HepG2 (cell line): ENCODE measurements around the gene MRPL28. TPM values are rescaled to one million over a fixed set of nuclear protein-coding genes. Genes with fewer than 3 reads are reported as not detected.

Experiments
- EP300 ChIP-seq, 3 experiments: sonication (generic) in 1 of 3; formaldehyde crosslinking in 1 of 3; IDR thresholded peaks; 2 replicates each; pipeline versions ENCODE4 v1.5.1 to v1.6.1; 2011 to 2020; ENCODE audit warnings: low read depth in 2 of 3, low read length in 2 of 3, borderline replicate concordance in 1 of 3, improper control_type of control experiment in 1 of 3, mild to moderate bottlenecking in 1 of 3, missing genetic modification reagents in 1 of 3, moderate library complexity in 1 of 3
- GLI4 ChIP-seq: sonication (generic); formaldehyde crosslinking; IDR thresholded peaks from 2 replicates; pipeline ENCODE4 v1.5.1; 2020; ENCODE audit warnings: missing genetic modification reagents, mild to moderate bottlenecking, moderate library complexity, borderline replicate concordance
- GTF2F1 ChIP-seq: fragments of 150-350 bp; IDR thresholded peaks from 2 replicates; pipeline ENCODE4 v1.6.1; 2014; ENCODE audit warnings: low read length
- IRF9 ChIP-seq: sonication (generic); formaldehyde crosslinking; IDR thresholded peaks from 2 replicates; pipeline ENCODE4 v1.8.0; 2022; ENCODE audit warnings: missing genetic modification reagents, mild to moderate bottlenecking, borderline replicate concordance
- JUN ChIP-seq: sonication (generic); formaldehyde crosslinking; IDR thresholded peaks from 2 replicates; pipeline ENCODE4 v1.4.0; 2020; ENCODE audit warnings: mild to moderate bottlenecking, missing genetic modification reagents
- MAF1 ChIP-seq: sonication (generic); formaldehyde crosslinking; IDR thresholded peaks from 2 replicates; pipeline ENCODE4 v1.5.0; 2020; ENCODE audit warnings: missing genetic modification reagents, borderline replicate concordance
- SMYD3 ChIP-seq: sonication (generic); formaldehyde crosslinking; IDR thresholded peaks from 2 replicates; pipeline ENCODE4 v1.8.1; 2023; ENCODE audit warnings: mild to moderate bottlenecking, missing genetic modification reagents
- SNAPC5 ChIP-seq: sonication (generic); formaldehyde crosslinking; IDR thresholded peaks from 2 replicates; pipeline ENCODE4 v1.8.1; 2023; ENCODE audit warnings: mild to moderate bottlenecking, missing genetic modification reagents, borderline replicate concordance
- SP2 ChIP-seq: sonication (generic); formaldehyde crosslinking; IDR thresholded peaks from 2 replicates; pipeline ENCODE4 v1.5.1; 2020; ENCODE audit warnings: mild to moderate bottlenecking, missing genetic modification reagents
- ZBTB34 ChIP-seq: sonication (generic); formaldehyde crosslinking; IDR thresholded peaks from 2 replicates; pipeline ENCODE4 v1.8.0; 2022; ENCODE audit warnings: mild to moderate bottlenecking, missing genetic modification reagents
- ZNF574 ChIP-seq: sonication (generic); formaldehyde crosslinking; IDR thresholded peaks from 2 replicates; pipeline ENCODE4 v1.4.0; 2020; ENCODE audit warnings: missing genetic modification reagents
- ZNF672 ChIP-seq: sonication (generic); formaldehyde crosslinking; IDR thresholded peaks from 2 replicates; pipeline ENCODE4 v1.8.1; 2022; ENCODE audit warnings: missing genetic modification reagents
- ZNF790 ChIP-seq: sonication (generic); formaldehyde crosslinking; IDR thresholded peaks from 2 replicates; pipeline ENCODE4 v1.8.0; 2022; ENCODE audit warnings: missing genetic modification reagents, mild to moderate bottlenecking, borderline replicate concordance
- polyA plus RNA-seq, 8 experiments: library from polyadenylated mRNA; depleted of rRNA in 3 of 8; stranded (reverse) in 7 of 8; unstranded in 1 of 8; fragments of >200 nt; fragmentation: Illumina TruSeq in 4 of 8; extraction: Trizol in 4 of 8; gene quantifications; 2 replicates each; pipeline versions ENCODE4 v1.2.1 to v1.2.3, GENCODE V29; 2011 to 2016; ENCODE audit warnings: low read depth in 4 of 8, missing spikeins in 1 of 8, mixed read lengths in 1 of 8; ENCODE audit not compliant: insufficient read depth in 1 of 8
- total RNA-seq, 5 experiments: library from RNA; depleted of rRNA; stranded (reverse); fragments of >200 nt; fragmentation: Illumina TruSeq; extraction: Trizol; gene quantifications; 2 replicates each; pipeline ENCODE4 v1.2.3, GENCODE V29; 2016; ENCODE audit warnings: low read depth in 1 of 5
- TF ChIP-seq, protein P1 (sequence below): sonication (generic); formaldehyde crosslinking; IDR thresholded peaks from 2 replicates; pipeline ENCODE4 v1.5.0; 2020; ENCODE audit warnings: mild to moderate bottlenecking, missing genetic modification reagents
- TF ChIP-seq, protein P2 (sequence below): sonication (generic); formaldehyde crosslinking; IDR thresholded peaks from 2 replicates; pipeline ENCODE4 v1.4.0; 2020; ENCODE audit warnings: missing genetic modification reagents
- TF ChIP-seq, protein P3 (sequence below): sonication (generic); formaldehyde crosslinking; IDR thresholded peaks from 2 replicates; pipeline ENCODE4 v1.5.1; 2020; ENCODE audit warnings: missing genetic modification reagents, mild to moderate bottlenecking, borderline replicate concordance

Gene MRPL28
- total and polyA plus RNA-seq, 2 of the 13 experiments (the other 11 are each of a cell fraction or from before 2014, with no cell fraction given), result 114 to 135 TPM

- no peak for TF ChIP-seq IRF9 (CRISPR knock-in tag)
- no peak for TF ChIP-seq SNAPC5 (CRISPR knock-in tag)
- no peak for TF ChIP-seq GLI4
- TF ChIP-seq SP2 (CRISPR knock-in tag), result no peak
- TF ChIP-seq ZNF672 (CRISPR knock-in tag), result no peak
- TF ChIP-seq, protein P1, sequence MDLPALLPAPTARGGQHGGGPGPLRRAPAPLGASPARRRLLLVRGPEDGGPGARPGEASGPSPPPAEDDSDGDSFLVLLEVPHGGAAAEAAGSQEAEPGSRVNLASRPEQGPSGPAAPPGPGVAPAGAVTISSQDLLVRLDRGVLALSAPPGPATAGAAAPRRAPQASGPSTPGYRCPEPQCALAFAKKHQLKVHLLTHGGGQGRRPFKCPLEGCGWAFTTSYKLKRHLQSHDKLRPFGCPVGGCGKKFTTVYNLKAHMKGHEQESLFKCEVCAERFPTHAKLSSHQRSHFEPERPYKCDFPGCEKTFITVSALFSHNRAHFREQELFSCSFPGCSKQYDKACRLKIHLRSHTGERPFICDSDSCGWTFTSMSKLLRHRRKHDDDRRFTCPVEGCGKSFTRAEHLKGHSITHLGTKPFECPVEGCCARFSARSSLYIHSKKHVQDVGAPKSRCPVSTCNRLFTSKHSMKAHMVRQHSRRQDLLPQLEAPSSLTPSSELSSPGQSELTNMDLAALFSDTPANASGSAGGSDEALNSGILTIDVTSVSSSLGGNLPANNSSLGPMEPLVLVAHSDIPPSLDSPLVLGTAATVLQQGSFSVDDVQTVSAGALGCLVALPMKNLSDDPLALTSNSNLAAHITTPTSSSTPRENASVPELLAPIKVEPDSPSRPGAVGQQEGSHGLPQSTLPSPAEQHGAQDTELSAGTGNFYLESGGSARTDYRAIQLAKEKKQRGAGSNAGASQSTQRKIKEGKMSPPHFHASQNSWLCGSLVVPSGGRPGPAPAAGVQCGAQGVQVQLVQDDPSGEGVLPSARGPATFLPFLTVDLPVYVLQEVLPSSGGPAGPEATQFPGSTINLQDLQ, result no peak
- TF ChIP-seq ZNF790 (CRISPR knock-in tag), result no peak
- TF ChIP-seq, protein P2, sequence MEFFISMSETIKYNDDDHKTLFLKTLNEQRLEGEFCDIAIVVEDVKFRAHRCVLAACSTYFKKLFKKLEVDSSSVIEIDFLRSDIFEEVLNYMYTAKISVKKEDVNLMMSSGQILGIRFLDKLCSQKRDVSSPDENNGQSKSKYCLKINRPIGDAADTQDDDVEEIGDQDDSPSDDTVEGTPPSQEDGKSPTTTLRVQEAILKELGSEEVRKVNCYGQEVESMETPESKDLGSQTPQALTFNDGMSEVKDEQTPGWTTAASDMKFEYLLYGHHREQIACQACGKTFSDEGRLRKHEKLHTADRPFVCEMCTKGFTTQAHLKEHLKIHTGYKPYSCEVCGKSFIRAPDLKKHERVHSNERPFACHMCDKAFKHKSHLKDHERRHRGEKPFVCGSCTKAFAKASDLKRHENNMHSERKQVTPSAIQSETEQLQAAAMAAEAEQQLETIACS (CRISPR knock-in tag), result no peak
- no peak for TF ChIP-seq ZBTB34
- no peak for TF ChIP-seq MAF1 (CRISPR knock-in tag)
- TF ChIP-seq GTF2F1, result no peak
- TF ChIP-seq EP300 (IDR thresholded peaks at IDR 0.05; ENCODE audit: low read depth in 2 of 2, low read length in 2 of 2), result no peak
- no peak for TF ChIP-seq EP300 (CRISPR knock-in tag; IDR thresholded peaks at IDR 0.05; ENCODE audit: borderline replicate concordance)
- TF ChIP-seq, protein P3, sequence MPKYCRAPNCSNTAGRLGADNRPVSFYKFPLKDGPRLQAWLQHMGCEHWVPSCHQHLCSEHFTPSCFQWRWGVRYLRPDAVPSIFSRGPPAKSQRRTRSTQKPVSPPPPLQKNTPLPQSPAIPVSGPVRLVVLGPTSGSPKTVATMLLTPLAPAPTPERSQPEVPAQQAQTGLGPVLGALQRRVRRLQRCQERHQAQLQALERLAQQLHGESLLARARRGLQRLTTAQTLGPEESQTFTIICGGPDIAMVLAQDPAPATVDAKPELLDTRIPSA, result no peak
- TF ChIP-seq JUN (CRISPR knock-in tag), result no peak
- TF ChIP-seq SMYD3 (CRISPR knock-in tag), result no peak
- no peak for TF ChIP-seq ZNF574 (CRISPR knock-in tag)
These were observed 13.2 kb upstream of the MRPL28 start (continued) for GRCh38 chr16:383326-384051.
